ENCODE data around the gene PCID2. TPM values are rescaled to one million over a fixed set of nuclear protein-coding genes. Genes with fewer than 3 reads are reported as not detected.
A peak's percentile ranks its signal among the peaks of the same experiment; 100 is the strongest.

The PCID2 gene
- total and polyA plus RNA-seq, 8 donors = 17.3 to 33.9 (median 21.0) TPM

DNA sequence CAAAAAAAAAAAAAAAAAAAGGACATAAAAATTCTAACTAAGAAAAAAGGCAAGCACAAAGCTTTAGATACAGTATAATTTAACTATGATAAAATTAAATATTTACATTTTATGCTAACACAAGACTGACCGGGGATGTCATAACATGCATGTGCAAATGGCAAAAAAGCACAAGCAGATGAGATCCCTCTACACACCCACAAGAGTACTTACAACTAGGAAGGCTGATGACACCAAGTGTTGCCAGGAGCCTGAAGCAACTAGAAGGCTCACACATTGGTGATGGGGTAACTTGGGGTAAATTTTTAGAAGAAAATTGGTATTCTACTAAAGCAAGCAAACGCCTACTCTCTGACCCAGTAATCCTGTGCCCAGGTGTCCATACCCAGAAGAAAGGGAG, 6.7 kb downstream of the PCID2 start:
- WGBS, 2 donors = 89 to 91% methylated on average over 2 of the region's 2 CpGs
- intact Hi-C loops (cut with DNase I) = no loop called here

DNA sequence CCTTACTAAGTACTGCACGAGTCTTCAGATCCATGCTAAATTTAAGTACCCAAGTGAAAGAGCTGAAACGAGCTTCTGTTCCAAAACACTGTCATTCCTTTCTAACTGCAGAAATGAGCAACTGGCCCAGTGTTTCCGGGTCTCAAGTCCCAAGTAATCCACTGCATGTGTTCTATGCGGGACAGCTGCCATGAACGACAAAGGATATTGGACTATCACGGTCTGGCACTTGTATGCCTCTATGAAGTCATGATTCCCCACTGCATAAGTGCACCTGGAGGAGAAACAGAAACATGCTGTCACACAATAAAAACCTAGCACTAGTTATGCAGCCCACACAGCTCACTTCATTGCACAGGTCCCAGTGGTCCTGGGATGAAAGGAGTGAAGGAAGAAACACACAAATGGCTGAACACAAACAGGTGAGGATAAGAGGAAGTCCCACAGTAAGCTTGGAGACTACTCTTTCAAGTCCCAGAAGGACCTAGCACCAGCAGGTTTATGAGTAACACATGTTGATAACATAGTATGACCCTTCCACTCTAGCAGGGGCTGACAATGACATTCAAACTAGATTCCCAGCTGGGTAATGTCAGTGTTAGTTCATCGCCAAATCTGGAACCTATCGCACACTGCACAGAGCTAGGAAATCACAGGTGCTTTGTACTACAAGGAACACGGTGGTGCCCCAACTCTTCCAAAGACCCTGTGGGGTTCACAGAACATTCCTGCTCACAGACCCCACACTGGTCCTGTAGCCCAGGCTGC, 11.3 kb downstream of the PCID2 start:
- DNase-seq (no peak), FAIRE-seq (no peak), ATAC-seq (no peak)
- Histone ChIP-seq H3K27me3 (no peaks in the 10 kb centered on the region), H3K36me3 (peaks cover 0 to 32% (median 0%) of the 10 kb centered on the region in 3 donors), H3K4me3 (no peak overlapping the region), H3K4me1 (peaks cover 4 to 10% (median 5%) of the 10 kb centered on the region in 3 donors), H3K9me3 (no peaks in the 10 kb centered on the region), H3K27ac (no peak overlapping the region)
- WGBS, 2 donors = 86 to 91% methylated on average over 9 of the region's 9 CpGs
- intact Hi-C loops (cut with DNase I) = no loop called here
- TF ChIP-seq, protein P1, sequence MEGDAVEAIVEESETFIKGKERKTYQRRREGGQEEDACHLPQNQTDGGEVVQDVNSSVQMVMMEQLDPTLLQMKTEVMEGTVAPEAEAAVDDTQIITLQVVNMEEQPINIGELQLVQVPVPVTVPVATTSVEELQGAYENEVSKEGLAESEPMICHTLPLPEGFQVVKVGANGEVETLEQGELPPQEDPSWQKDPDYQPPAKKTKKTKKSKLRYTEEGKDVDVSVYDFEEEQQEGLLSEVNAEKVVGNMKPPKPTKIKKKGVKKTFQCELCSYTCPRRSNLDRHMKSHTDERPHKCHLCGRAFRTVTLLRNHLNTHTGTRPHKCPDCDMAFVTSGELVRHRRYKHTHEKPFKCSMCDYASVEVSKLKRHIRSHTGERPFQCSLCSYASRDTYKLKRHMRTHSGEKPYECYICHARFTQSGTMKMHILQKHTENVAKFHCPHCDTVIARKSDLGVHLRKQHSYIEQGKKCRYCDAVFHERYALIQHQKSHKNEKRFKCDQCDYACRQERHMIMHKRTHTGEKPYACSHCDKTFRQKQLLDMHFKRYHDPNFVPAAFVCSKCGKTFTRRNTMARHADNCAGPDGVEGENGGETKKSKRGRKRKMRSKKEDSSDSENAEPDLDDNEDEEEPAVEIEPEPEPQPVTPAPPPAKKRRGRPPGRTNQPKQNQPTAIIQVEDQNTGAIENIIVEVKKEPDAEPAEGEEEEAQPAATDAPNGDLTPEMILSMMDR (IDR thresholded peaks at IDR 0.05) = no peak

More for the DNA sequence above, 6.7 kb downstream of the PCID2 start:
- DNase-seq (no peak), ATAC-seq (no peak), FAIRE-seq (no peak)
- Histone ChIP-seq H3K27me3 (no peaks in the 10 kb centered on the region), H3K4me3 (no peak overlapping the region), H3K27ac (no peak overlapping the region), H3K9me3 (no peaks in the 10 kb centered on the region), H3K4me1 (peaks cover 3 to 12% (median 7%) of the 10 kb centered on the region in 3 donors), H3K36me3 (peaks cover 0 to 23% (median 0%) of the 10 kb centered on the region in 3 donors)
- TF ChIP-seq, protein P1 (IDR thresholded peaks at IDR 0.05) = no peak

DNA sequence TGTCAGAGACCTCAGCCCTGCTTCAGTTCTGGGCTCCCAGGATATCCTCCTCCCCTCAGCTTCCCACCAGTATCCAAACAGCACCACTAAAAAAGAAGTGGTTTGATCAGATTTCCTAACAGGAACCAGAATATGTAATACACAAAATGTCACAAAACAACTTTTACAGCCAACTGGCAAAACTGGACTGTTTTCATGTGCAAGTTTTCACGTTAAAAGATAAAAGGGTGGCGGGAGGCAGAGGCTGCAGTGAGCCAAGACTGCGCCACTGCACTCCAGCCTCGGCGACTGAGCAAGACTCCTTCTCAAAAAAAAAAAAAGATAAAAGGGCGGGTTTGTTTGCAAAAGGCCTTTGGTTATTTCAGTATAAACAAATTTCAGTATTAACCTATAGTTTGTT, 13.1 kb downstream of the PCID2 start:
- Histone ChIP-seq H3K27ac (peak overlapping the region in 1 of 4 donors; percentile 18), H3K27me3 (no peaks in the 10 kb centered on the region), H3K4me1 (peaks cover 4 to 10% (median 5%) of the 10 kb centered on the region in 3 donors), H3K4me3 (no peak overlapping the region), H3K9me3 (no peaks in the 10 kb centered on the region), H3K36me3 (peaks cover 0 to 32% (median 0%) of the 10 kb centered on the region in 3 donors)
- DNase-seq = no peak
- no peak for FAIRE-seq
- TF ChIP-seq, protein P1 (IDR thresholded peaks at IDR 0.05) = no peak
- ATAC-seq = peak; percentile 51 to 84 (median 68)
- WGBS, 2 donors = 43 to 45% methylated on average over 6 of the region's 6 CpGs
- intact Hi-C loops (cut with DNase I) = no loop called here

DNA sequence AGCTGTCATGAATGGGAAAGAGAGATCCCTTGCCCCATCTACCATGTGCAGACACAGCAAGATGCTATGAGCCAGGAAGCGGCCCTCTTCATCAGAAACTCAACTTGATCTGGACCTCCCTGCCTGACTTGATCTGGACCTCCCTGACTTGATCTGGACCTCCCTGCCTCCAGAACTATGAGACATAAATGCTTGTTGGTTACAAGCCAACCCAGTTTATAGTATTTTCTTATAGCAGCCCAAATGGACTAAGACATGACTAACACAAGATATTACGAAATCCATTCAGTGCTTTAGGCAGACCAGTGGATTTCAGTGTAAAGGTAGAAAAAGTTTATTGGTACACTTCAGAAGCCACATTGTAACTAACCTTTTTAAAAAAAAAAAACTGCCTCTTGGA, 15.6 kb downstream of the PCID2 start:
- DNase-seq = no peak
- WGBS, 2 donors = 98% methylated on average over 2 of the region's 2 CpGs
- intact Hi-C loops (cut with DNase I) = no loop called here
- no peaks in the 10 kb centered on the region for H3K9me3 ChIP-seq
- peaks cover 0 to 31% (median 0%) of the 10 kb centered on the region in 3 donors for H3K36me3 ChIP-seq
- H3K27me3 ChIP-seq = no peaks in the 10 kb centered on the region
- TF ChIP-seq, protein P1 (IDR thresholded peaks at IDR 0.05) = no peak
- ATAC-seq = no peak
- no peak overlapping the region for H3K27ac ChIP-seq
- H3K4me3 ChIP-seq = no peak overlapping the region
- H3K4me1 ChIP-seq = peaks cover 4 to 10% (median 5%) of the 10 kb centered on the region in 3 donors
- FAIRE-seq = no peak

DNA sequence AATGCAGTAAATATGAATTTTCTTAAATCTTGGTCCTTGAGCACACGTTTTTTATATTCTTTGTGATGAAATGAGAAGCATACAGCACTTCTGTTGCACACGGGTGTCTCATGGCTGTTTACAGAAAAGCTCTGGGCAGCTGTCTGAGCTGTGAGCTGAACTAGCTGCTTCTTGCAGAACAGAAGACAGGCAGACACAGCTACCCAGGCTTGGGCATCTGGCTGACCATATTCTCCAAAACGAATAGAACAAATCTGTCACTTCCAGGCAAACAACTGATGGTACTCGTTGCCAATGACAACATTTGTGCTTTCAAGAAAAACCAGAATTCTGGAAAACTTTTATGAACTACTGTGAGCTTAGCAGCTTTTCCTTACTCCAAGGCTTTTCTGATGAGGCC, 16.2 kb downstream of the PCID2 start:
- ATAC-seq = no peak
- Histone ChIP-seq H3K36me3 (peaks cover 0 to 25% (median 0%) of the 10 kb centered on the region in 3 donors), H3K27ac (no peak overlapping the region), H3K4me1 (peaks cover 4 to 10% (median 5%) of the 10 kb centered on the region in 3 donors), H3K27me3 (no peaks in the 10 kb centered on the region), H3K9me3 (no peaks in the 10 kb centered on the region), H3K4me3 (no peak overlapping the region)
- no peak for DNase-seq
- intact Hi-C loops (cut with DNase I) = no loop called here
- 80% methylated on average over 4 of the region's 4 CpGs for WGBS, 2 donors
- TF ChIP-seq, protein P1 (IDR thresholded peaks at IDR 0.05) = no peak
- no peak for FAIRE-seq

Measured in pancreas (tissue), 10 donors.